ENCODE results near the gene IFT88. TPM values are rescaled to one million over a fixed set of nuclear protein-coding genes. Genes with fewer than 3 reads are reported as not detected.

IFT88 gene
- total and polyA plus RNA-seq, 9 of the 15 experiments (the other 6 are each of a cell fraction or from before 2014, with no cell fraction given) = 8.3 to 13.5 (median 10.0) TPM

- 37% methylated on average over 7 of the region's 7 CpGs for WGBS (ENCODE audit: insufficient coverage, low coverage, missing lambda C conversion rate)
- no peaks in the 10 kb centered on the region; a peak in 2 of 5 replicates for H3K4me1 ChIP-seq (replicated peaks in 1 of 2; ENCODE audit: control insufficient read depth in 2 of 2, insufficient read depth in 2 of 2, low read length in 2 of 2)
- H3K36me3 ChIP-seq (ENCODE audit: control insufficient read depth, insufficient read depth, low read length) = no peaks in the 10 kb centered on the region; the same call in 2 of the 3 replicates
- H3K9ac ChIP-seq (ENCODE audit: insufficient read depth in 1 of 2, low read depth in 2 of 2, low read length in 2 of 2) = no peak overlapping the region
- intact Hi-C loops (cut with micrococcal nuclease) = no loop called here
- no peak overlapping the region for H3K4me3 ChIP-seq
- no peak overlapping the region for H3K4me2 ChIP-seq (ENCODE audit: insufficient read depth, low read length)
- in situ Hi-C loops (cut with MboI) = no loop called here
- FAIRE-seq = no peak
- H3K9me1 ChIP-seq (ENCODE audit: control insufficient read depth, insufficient read depth, low read length) = no peaks in the 10 kb centered on the region
- no peaks in the 10 kb centered on the region for H3K79me2 ChIP-seq (ENCODE audit: control insufficient read depth, insufficient read depth, low read length)
- H3K9me3 ChIP-seq (replicated peaks; ENCODE audit: control insufficient read depth, insufficient read depth, low read depth, low read length) = no peaks in the 10 kb centered on the region
- no peaks in the 10 kb centered on the region for H4K20me1 ChIP-seq (replicated peaks; ENCODE audit: control insufficient read depth, insufficient read depth, low read length)
- POLR2A ChIA-PET = interaction anchor here (0.6 to 0.7 kb wide), 2 partner anchors 22 to 102 kb away, joined by 3 read pairs; no protein-coding TSS in a partner anchor
- no peak overlapping the region for H3K27ac ChIP-seq (ENCODE audit: extremely low read depth, low read depth, low read length)
- no peak for DNase-seq (ENCODE audit: extremely low read depth in 1 of 4, low spot score in 3 of 4)
- BruUV-seq (replicated peaks) = no TSS peak
- no peak for ATAC-seq
- no peak overlapping the region for H2AFZ ChIP-seq (ENCODE audit: low read depth, low read length)
- CTCF ChIA-PET (ENCODE audit: low intra/inter-chr PET ratio) = no interaction called here
- H3K27me3 ChIP-seq (ENCODE audit: control insufficient read depth in 2 of 2, insufficient read depth in 2 of 2, low read length in 2 of 2) = no peaks in the 10 kb centered on the region
- no peak for TF ChIP-seq MEIS2 (IDR thresholded peaks at IDR 0.05; ENCODE audit: partially characterized antibody)
- TF ChIP-seq CREM (IDR thresholded peaks at IDR 0.05; ENCODE audit: low read depth) = no peak
- TF ChIP-seq KLF16 (IDR thresholded peaks at IDR 0.05) = no peak
- TF ChIP-seq ZNF740 (CRISPR knock-in tag; IDR thresholded peaks at IDR 0.05) = no peak
- no peak for TF ChIP-seq ZNF740 (tag; IDR thresholded peaks at IDR 0.05)
- no peak for TF ChIP-seq ELF4 (CRISPR knock-in tag; IDR thresholded peaks at IDR 0.05)
- no peak for TF ChIP-seq HDAC2 (IDR thresholded peaks at IDR 0.05)
- TF ChIP-seq NONO (IDR thresholded peaks at IDR 0.05; ENCODE audit: low read depth in 2 of 2, low read length in 1 of 2) = no peak
- no peak for TF ChIP-seq RBM17 (IDR thresholded peaks at IDR 0.05; ENCODE audit: borderline replicate concordance, low read depth, low read length)
- no peak for TF ChIP-seq ZBTB12 (CRISPR knock-in tag; IDR thresholded peaks at IDR 0.05)
Observed at GRCh38 chr13:20518660-20519100, 48.3 kb upstream of the IFT88 start.

Data from K562 (cell line).